ENCODE data around the gene OCA2.

The OCA2 gene

DNA sequence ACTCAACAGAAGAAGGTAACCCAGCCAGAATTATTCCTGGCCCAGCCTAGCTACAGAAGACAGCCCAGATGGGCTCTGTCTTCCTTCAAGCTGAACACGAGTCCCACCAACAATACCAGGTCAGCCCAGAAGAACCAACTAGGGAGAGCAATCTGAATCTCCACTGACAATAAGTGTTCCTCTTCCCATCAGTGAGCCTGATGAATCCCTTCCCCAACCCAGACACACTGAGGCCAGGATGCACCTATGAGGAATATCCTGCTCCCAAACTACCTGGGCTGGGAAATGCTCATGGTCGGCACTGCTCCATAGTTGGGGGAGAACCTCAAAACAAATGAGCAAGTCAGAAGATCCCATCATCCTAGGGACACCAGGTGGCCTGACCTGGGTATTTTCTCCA, 351.1 kb downstream of the OCA2 start:
- no peak for TF ChIP-seq CTCF (conservative IDR thresholded peaks at IDR 0.05)
- no peak overlapping the region for H3K27ac ChIP-seq

DNA sequence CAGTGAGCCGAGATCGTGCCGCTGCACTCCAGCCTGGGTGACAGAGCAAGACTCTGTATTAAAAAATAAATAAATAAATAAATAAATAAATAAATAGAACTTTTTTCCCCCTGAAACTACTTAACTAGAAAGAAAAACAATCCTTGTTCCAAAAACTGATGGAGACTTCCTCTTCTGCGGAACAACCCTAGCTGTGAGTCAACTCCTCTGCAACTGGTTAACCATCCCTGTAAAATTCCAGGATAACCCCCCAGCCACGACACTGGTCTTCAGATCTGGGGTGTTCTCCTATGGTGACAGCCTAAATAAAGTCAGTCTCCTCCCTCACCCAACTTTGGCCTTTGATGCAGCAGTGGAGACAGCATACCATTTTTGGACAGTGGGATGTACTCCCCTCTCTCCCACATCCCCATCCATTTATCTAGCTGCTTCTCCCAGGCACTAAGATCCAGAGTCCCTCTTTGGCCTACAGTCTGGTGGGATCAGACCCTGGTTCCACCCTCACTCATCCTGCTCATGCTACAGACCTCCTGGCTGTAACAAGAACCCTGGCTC, 352.6 kb downstream of the OCA2 start:
- no peak for TF ChIP-seq CTCF (conservative IDR thresholded peaks at IDR 0.05)
- H3K27ac ChIP-seq: no peak overlapping the region

DNA sequence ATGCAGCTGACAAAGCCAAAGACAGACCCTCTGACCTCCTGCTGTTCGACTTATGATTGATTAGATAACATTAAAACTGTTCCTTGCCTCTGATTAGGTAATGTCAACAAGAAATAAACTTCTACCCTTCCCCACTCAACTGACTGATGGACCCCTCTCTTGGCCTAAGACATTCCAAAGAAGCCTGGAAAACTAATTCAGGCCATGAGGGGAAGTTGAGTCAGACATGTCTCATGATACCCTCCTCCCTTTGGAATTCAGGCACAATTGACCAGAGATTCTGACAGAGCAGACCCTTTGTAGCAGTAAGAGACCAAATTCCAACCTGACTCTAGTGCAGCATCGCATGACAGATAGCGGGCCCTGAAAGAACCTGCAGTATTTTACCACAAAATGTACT, 354.5 kb downstream of the OCA2 start:
- no peak for TF ChIP-seq CTCF (conservative IDR thresholded peaks at IDR 0.05)
- H3K27ac ChIP-seq: no peak overlapping the region

DNA sequence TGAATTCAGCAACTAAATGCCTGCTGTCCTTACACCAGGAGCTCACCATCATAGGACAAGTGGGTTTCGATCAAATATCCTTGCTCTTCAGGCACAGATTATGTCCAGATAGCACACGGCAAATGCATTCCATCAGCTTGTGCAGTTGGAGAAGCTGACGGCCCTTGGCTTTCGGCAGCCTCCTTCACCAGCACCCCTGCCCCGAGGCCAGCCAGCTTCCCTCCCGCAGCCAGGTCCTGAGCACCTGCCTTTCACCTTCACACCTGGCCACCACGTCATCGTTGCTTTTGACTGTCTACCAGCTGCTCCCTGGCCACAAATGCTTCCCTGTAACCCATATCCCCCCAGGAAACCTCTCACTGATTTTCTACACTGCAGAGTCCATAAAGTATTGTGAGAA, 355.5 kb downstream of the OCA2 start:
- TF ChIP-seq CTCF (conservative IDR thresholded peaks at IDR 0.05): no peak
- H3K27ac ChIP-seq: no peak overlapping the region

GRCh38 chr15:27742751-27743477, 356.2 kb downstream of the OCA2 start:
- no peak for TF ChIP-seq CTCF (conservative IDR thresholded peaks at IDR 0.05)
- H3K27ac ChIP-seq: no peak overlapping the region

- no peak overlapping the region for H3K27ac ChIP-seq
- no peak for TF ChIP-seq CTCF (conservative IDR thresholded peaks at IDR 0.05)
These were observed 357.8 kb downstream of the OCA2 start for GRCh38 chr15:27741226-27741860.

DNA sequence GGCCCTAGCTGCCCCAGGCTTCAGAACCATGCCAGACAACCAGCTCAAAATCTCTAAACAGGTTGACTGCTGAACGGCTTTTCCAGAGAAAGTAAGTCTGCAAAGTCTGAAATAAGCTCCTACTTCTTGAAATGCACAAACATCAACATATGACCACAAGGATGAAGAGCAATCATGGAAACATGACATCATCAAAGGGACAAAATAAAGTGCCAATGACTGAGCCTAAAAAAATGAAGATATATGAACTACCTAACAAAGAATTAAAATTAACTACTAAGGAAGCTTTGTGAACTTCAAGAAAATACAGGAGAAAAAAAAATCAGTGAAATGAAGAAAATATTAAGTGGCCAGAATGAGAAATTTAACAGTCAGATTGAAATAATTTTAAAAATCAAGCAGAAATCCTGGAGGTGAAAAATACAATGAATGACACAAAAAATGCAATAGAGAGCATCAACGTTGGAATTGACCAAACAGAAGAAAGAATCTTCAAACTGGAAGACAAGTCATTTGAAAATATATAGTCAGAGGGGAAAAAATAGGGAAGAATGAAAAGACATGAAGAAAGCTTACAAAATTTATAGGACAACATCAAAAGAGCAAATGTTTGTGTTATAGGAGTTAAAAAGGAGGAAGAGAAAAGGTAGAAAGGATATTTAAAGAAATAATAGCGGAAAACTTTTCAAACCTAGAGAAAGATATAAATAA, 364.2 kb downstream of the OCA2 start:
- TF ChIP-seq CTCF (conservative IDR thresholded peaks at IDR 0.05): no peak

More for the DNA sequence above, 364.2 kb downstream of the OCA2 start:
- no peak overlapping the region for H3K27ac ChIP-seq

Data from VCaP (cell line).